ENCODE results near the gene IFT52. TPM values are rescaled to one million over a fixed set of nuclear protein-coding genes. Genes with fewer than 3 reads are reported as not detected.

IFT52 gene
- total RNA-seq, 4 donors from 2014 or later, result 17.8 to 29.7 (median 23.1) TPM

- no peak for DNase-seq (ENCODE audit: low spot score in 2 of 2)
- no peak overlapping the region for H3K4me3 ChIP-seq
- TF ChIP-seq CTCF (IDR thresholded peaks at IDR 0.05), result no peak
- no peak for TF ChIP-seq EP300 (IDR thresholded peaks at IDR 0.05)
- TF ChIP-seq POLR2A (IDR thresholded peaks at IDR 0.05), result no peak
Observed at GRCh38 chr20:43554369-43554768, 36.4 kb upstream of the IFT52 start.

GRCh38 chr20:43558412-43559146, 32.2 kb upstream of the IFT52 start, which contains the start of gene SGK2:
SGK2 (plus strand) TSS chr20:43559027; CDS start chr20:43566496, 7,469 bp downstream.
- TF ChIP-seq CTCF (IDR thresholded peaks at IDR 0.05), result no peak
- no peak for TF ChIP-seq EP300 (IDR thresholded peaks at IDR 0.05)
- TF ChIP-seq POLR2A (IDR thresholded peaks at IDR 0.05), result no peak
- 70 to 73% methylated on average over 12 of the region's 12 CpGs for WGBS, 2 donors

More at GRCh38 chr20:43554369-43554768, 36.4 kb upstream of the IFT52 start:
- peaks cover 0 to 2% (median 0%) of the 10 kb centered on the region in 3 donors for H3K36me3 ChIP-seq
- no peaks in the 10 kb centered on the region for H3K9me3 ChIP-seq
- no peaks in the 10 kb centered on the region for H3K27me3 ChIP-seq
- WGBS, 2 donors, result 71 to 74% methylated on average over 3 of the region's 3 CpGs
- no peak overlapping the region for H3K27ac ChIP-seq
- H3K4me1 ChIP-seq, result no peaks in the 10 kb centered on the region

GRCh38 chr20:43559147-43559987, 31.4 kb upstream of the IFT52 start:
- H3K4me1 ChIP-seq, result no peaks in the 10 kb centered on the region
- H3K9me3 ChIP-seq, result no peaks in the 10 kb centered on the region
- no peaks in the 10 kb centered on the region for H3K36me3 ChIP-seq
- H3K27me3 ChIP-seq, result no peaks in the 10 kb centered on the region
- WGBS, 2 donors, result 81 to 82% methylated on average over 8 of the region's 8 CpGs
- TF ChIP-seq POLR2A (IDR thresholded peaks at IDR 0.05) (no peak), EP300 (IDR thresholded peaks at IDR 0.05) (no peak), CTCF (IDR thresholded peaks at IDR 0.05) (no peak)
- no peak overlapping the region for H3K4me3 ChIP-seq
- no peak for DNase-seq (ENCODE audit: low spot score in 2 of 2)
- H3K27ac ChIP-seq, result no peak overlapping the region

More at GRCh38 chr20:43558412-43559146, 32.2 kb upstream of the IFT52 start, which contains the start of gene SGK2:
- Histone ChIP-seq H3K27ac (peak within 1 kb of the TSS in 1 of 4 donors; percentile 70), H3K4me1 (no peaks in the 10 kb centered on the region), H3K27me3 (no peaks in the 10 kb centered on the region), H3K4me3 (no peak within 1 kb of the TSS), H3K9me3 (no peaks in the 10 kb centered on the region), H3K36me3 (no peaks in the 10 kb centered on the region)
- no peak for DNase-seq (ENCODE audit: low spot score in 2 of 2)

- Histone ChIP-seq H3K9me3 (no peaks in the 10 kb centered on the region), H3K4me3 (no peak overlapping the region), H3K27ac (no peak overlapping the region), H3K36me3 (no peaks in the 10 kb centered on the region), H3K4me1 (no peaks in the 10 kb centered on the region), H3K27me3 (no peaks in the 10 kb centered on the region)
- TF ChIP-seq CTCF (IDR thresholded peaks at IDR 0.05) (no peak), POLR2A (IDR thresholded peaks at IDR 0.05) (no peak), EP300 (IDR thresholded peaks at IDR 0.05) (no peak)
- no peak for DNase-seq (ENCODE audit: low spot score in 2 of 2)
- 81% methylated on average over 3 of the region's 3 CpGs for WGBS, 2 donors
Observed at GRCh38 chr20:43560974-43561373, 29.8 kb upstream of the IFT52 start.

GRCh38 chr20:43563429-43563828, 27.3 kb upstream of the IFT52 start:
- TF ChIP-seq CTCF (IDR thresholded peaks at IDR 0.05) (no peak), EP300 (IDR thresholded peaks at IDR 0.05) (no peak), POLR2A (IDR thresholded peaks at IDR 0.05) (no peak)
- H3K4me1 ChIP-seq, result no peaks in the 10 kb centered on the region
- peaks cover 0 to 8% (median 0%) of the 10 kb centered on the region in 3 donors for H3K36me3 ChIP-seq
- H3K27me3 ChIP-seq, result no peaks in the 10 kb centered on the region
- no peaks in the 10 kb centered on the region for H3K9me3 ChIP-seq
- H3K4me3 ChIP-seq, result no peak overlapping the region
- H3K27ac ChIP-seq, result no peak overlapping the region
- no peak for DNase-seq (ENCODE audit: low spot score in 2 of 2)
- 65 to 66% methylated on average over 3 of the region's 3 CpGs for WGBS, 2 donors

All from tibial nerve (tissue), 4 donors.